GM13977 (cell line): ENCODE measurements around the gene ISLR2.
"Not testable (repeated sequence)": the region's sequence is repeated elsewhere in the genome, so short reads cannot be mapped to it uniquely, and the experiment has no call there.

ENCODE experiments used
- DNase-seq: peaks from one replicate; pipeline ENCODE4 v3.0.0; 2012; ENCODE audit warnings: low spot score
- CTCF ChIP-seq: IDR thresholded peaks from 2 replicates; pipeline ENCODE4 v1.5.1; 2012; ENCODE audit warnings: mild to moderate bottlenecking, control low read depth; ENCODE audit not compliant: insufficient read depth; ENCODE audit errors: extremely low read depth, missing control alignments
- in situ Hi-C: fragments of 300-500 bp; cut with MboI; formaldehyde crosslinking; loops from one replicate; pipeline ENCODE4 v1.12.0; 2022; ENCODE audit warnings: low sequenced_read_pairs, low pct_unique_long_range_greater_than_20kb, mixed read lengths, inconsistent platforms; ENCODE audit not compliant: unreplicated experiment

ISLR2 gene

GRCh38 chr15:74130155-74130848 lies at the start of gene ISLR2:
Gene ISLR2, plus strand, starts transcription at chr15:74130586. Its CDS starts 2,169 bp downstream, at chr15:74132755.
- in situ Hi-C loops = loop anchor here (5.0 kb wide), 1 partner anchor 177 kb away; no protein-coding TSS in a partner anchor
- no peak for DNase-seq
- no peak for TF ChIP-seq CTCF

GRCh38 chr15:74082450-74082849 lies 47.9 kb upstream of the ISLR2 start, which contains the start of gene GOLGA6A:
Gene GOLGA6A, minus strand, starts transcription at chr15:74082550. Its CDS starts 41 bp downstream, at chr15:74082509.
- in situ Hi-C loops, DNase-seq: not testable (repeated sequence)

GRCh38 chr15:74094567-74094966 lies 35.8 kb upstream of the ISLR2 start:
- in situ Hi-C loops, DNase-seq: not testable (repeated sequence)

GRCh38 chr15:74095610-74096009 lies 34.8 kb upstream of the ISLR2 start:
- in situ Hi-C loops, DNase-seq: not testable (repeated sequence)

GRCh38 chr15:74096753-74097474 lies 33.5 kb upstream of the ISLR2 start:
- DNase-seq, in situ Hi-C loops: not testable (repeated sequence)

- in situ Hi-C loops = not testable (repeated sequence)
Observed at GRCh38 chr15:74099963-74100733, 30.2 kb upstream of the ISLR2 start.

GRCh38 chr15:74108111-74108510 lies 22.3 kb upstream of the ISLR2 start:
- no peak for TF ChIP-seq CTCF
- in situ Hi-C loops = no loop called here
- DNase-seq = no peak

More at GRCh38 chr15:74099963-74100733, 30.2 kb upstream of the ISLR2 start:
- DNase-seq = peak; percentile 74

GRCh38 chr15:74108611-74109010 lies 21.8 kb upstream of the ISLR2 start:
- in situ Hi-C loops, DNase-seq: not testable (repeated sequence)
- TF ChIP-seq CTCF = peak; percentile 25

GRCh38 chr15:74109713-74110112 lies 20.7 kb upstream of the ISLR2 start:
- in situ Hi-C loops = no loop called here
- DNase-seq = no peak
- TF ChIP-seq CTCF = no peak
